ENCODE measurements around the gene CRYAB. TPM values are rescaled to one million over a fixed set of nuclear protein-coding genes. Genes with fewer than 3 reads are reported as not detected.

The CRYAB gene
- total RNA-seq, 3 donors from 2014 or later (not counting 1 experiment from before 2014, with no cell fraction given) = not detected

- DNase-seq (no peak), ATAC-seq (no peak)
- no peaks in the 10 kb centered on the region for H3K36me3 Mint-ChIP-seq
- no peak overlapping the region for H3K27ac Mint-ChIP-seq
- H3K9me3 ChIP-seq (ENCODE audit: control insufficient read depth, insufficient read depth, low read length) = no peaks in the 10 kb centered on the region
- no peaks in the 10 kb centered on the region for H3K4me1 ChIP-seq (ENCODE audit: control insufficient read depth, insufficient read depth, low read length)
- 95% methylated on average over 1 of the region's 2 CpGs for WGBS (ENCODE audit: insufficient coverage)
- peaks cover 23 to 38% of the 10 kb centered on the region in 2 donors for H3K27me3 Mint-ChIP-seq (ENCODE audit: low read depth in 2 of 2)
- H3K4me3 Mint-ChIP-seq = no peak overlapping the region
- no peak overlapping the region for H3K27ac ChIP-seq (ENCODE audit: low read length)
- H3K9me3 Mint-ChIP-seq = no peaks in the 10 kb centered on the region
- no peaks in the 10 kb centered on the region for H3K4me1 Mint-ChIP-seq
- H3K27me3 ChIP-seq (ENCODE audit: control insufficient read depth, insufficient read depth, low read length) = peaks cover 8% of the 10 kb centered on the region
- H3K4me3 ChIP-seq (ENCODE audit: low read length) = no peak overlapping the region
- intact Hi-C loops (cut with micrococcal nuclease) = no loop called here
- TF ChIP-seq CTCF (IDR thresholded peaks at IDR 0.05) = no peak
- no peaks in the 10 kb centered on the region for H3K36me3 ChIP-seq (ENCODE audit: control insufficient read depth, insufficient read depth, low read length)
Measured at GRCh38 chr11:111917312-111917711, 5.7 kb upstream of the CRYAB start.

- Mint-ChIP-seq H3K27me3 (ENCODE audit: low read depth in 2 of 2) (peaks cover 28 to 41% of the 10 kb centered on the region in 2 donors), H3K4me3 (no peak overlapping the region), H3K36me3 (no peaks in the 10 kb centered on the region), H3K4me1 (no peaks in the 10 kb centered on the region), H3K27ac (no peak overlapping the region), H3K9me3 (no peaks in the 10 kb centered on the region)
- no peak overlapping the region for H3K27ac ChIP-seq (ENCODE audit: low read length)
- TF ChIP-seq CTCF (IDR thresholded peaks at IDR 0.05) = no peak
- H3K36me3 ChIP-seq (ENCODE audit: control insufficient read depth, insufficient read depth, low read length) = no peaks in the 10 kb centered on the region
- no peaks in the 10 kb centered on the region for H3K4me1 ChIP-seq (ENCODE audit: control insufficient read depth, insufficient read depth, low read length)
- H3K9me3 ChIP-seq (ENCODE audit: control insufficient read depth, insufficient read depth, low read length) = no peaks in the 10 kb centered on the region
- intact Hi-C loops (cut with micrococcal nuclease) = no loop called here
- H3K4me3 ChIP-seq (ENCODE audit: low read length) = no peak overlapping the region
- DNase-seq (no peak), ATAC-seq (no peak)
- 42% methylated on average over 1 of the region's 1 CpG for WGBS (ENCODE audit: insufficient coverage)
- H3K27me3 ChIP-seq (ENCODE audit: control insufficient read depth, insufficient read depth, low read length) = peaks cover 12% of the 10 kb centered on the region
Measured at GRCh38 chr11:111916768-111917167, 5.2 kb upstream of the CRYAB start.

- 62% methylated on average over 4 of the region's 4 CpGs for WGBS (ENCODE audit: insufficient coverage)
- H3K4me1 ChIP-seq (ENCODE audit: control insufficient read depth, insufficient read depth, low read length) = no peaks in the 10 kb centered on the region
- intact Hi-C loops (cut with micrococcal nuclease) = no loop called here
- Mint-ChIP-seq H3K9me3 (no peaks in the 10 kb centered on the region), H3K27ac (no peak overlapping the region), H3K4me3 (no peak overlapping the region), H3K27me3 (ENCODE audit: low read depth in 2 of 2) (peaks cover 50 to 54% of the 10 kb centered on the region in 2 donors), H3K4me1 (no peaks in the 10 kb centered on the region), H3K36me3 (no peaks in the 10 kb centered on the region)
- ATAC-seq = no peak
- no peak for TF ChIP-seq CTCF (IDR thresholded peaks at IDR 0.05)
- H3K4me3 ChIP-seq (ENCODE audit: low read length) = no peak overlapping the region
- H3K36me3 ChIP-seq (ENCODE audit: control insufficient read depth, insufficient read depth, low read length) = no peaks in the 10 kb centered on the region
- no peaks in the 10 kb centered on the region for H3K9me3 ChIP-seq (ENCODE audit: control insufficient read depth, insufficient read depth, low read length)
- peaks cover 15% of the 10 kb centered on the region for H3K27me3 ChIP-seq (ENCODE audit: control insufficient read depth, insufficient read depth, low read length)
- H3K27ac ChIP-seq (ENCODE audit: low read length) = no peak overlapping the region
- DNase-seq = no peak
Measured at GRCh38 chr11:111913997-111914396, 2.4 kb upstream of the CRYAB start.

Measured in natural killer cell (primary cell).